Keratinocyte (primary cell): Measurements from ENCODE around the gene SFMBT1. TPM values are rescaled to one million over a fixed set of nuclear protein-coding genes. Genes with fewer than 3 reads are reported as not detected.

Source experiments
- DNase-seq: peaks from one replicate; pipeline ENCODE4 v3.0.0-alpha.2; 2011; ENCODE audit warnings: low read depth, missing footprints, low spot score
- FAIRE-seq: peaks from 2 replicates; lab custom pipeline; 2011; peaks lifted over from hg19 to GRCh38; lab: Jason Lieb, UNC
- H2AFZ ChIP-seq: 2 replicates; pipeline ENCODE4 v1.6.0; 2012; ENCODE audit warnings: low read length, control low read depth, inconsistent platforms; ENCODE audit not compliant: control insufficient read depth
- H3K27ac ChIP-seq: 2 replicates; pipeline ENCODE4 v1.5.1; 2011; ENCODE audit warnings: low read length; ENCODE audit not compliant: control insufficient read depth, insufficient read depth
- H3K27me3 ChIP-seq: 3 replicates; pipeline ENCODE4 v1.6.0; 2011; ENCODE audit warnings: low read length; ENCODE audit not compliant: control insufficient read depth, insufficient read depth; ENCODE audit errors: extremely low read depth
- H3K36me3 ChIP-seq, 2 experiments: 2 replicates in 1 of 2; 3 replicates in 1 of 2; pipeline ENCODE4 v1.5.1; 2011; ENCODE audit warnings: low read length in 2 of 2, mild to moderate bottlenecking in 1 of 2; ENCODE audit not compliant: control insufficient read depth in 2 of 2, insufficient read depth in 2 of 2; ENCODE audit errors: extremely low read depth in 1 of 2
- H3K4me1 ChIP-seq: 3 replicates; pipeline ENCODE4 v1.5.1; 2011; ENCODE audit warnings: low read length; ENCODE audit not compliant: control insufficient read depth, insufficient read depth; ENCODE audit errors: extremely low read depth
- H3K4me2 ChIP-seq: 3 replicates; pipeline ENCODE4 v1.6.0; 2011; ENCODE audit warnings: low read depth, low read length; ENCODE audit not compliant: control insufficient read depth, insufficient read depth; ENCODE audit errors: extremely low read depth
- H3K4me3 ChIP-seq, 3 experiments: fragments of 200-600 bp in 1 of 3; sonication (generic) in 1 of 3; 2 replicates in 2 of 3; 3 replicates in 1 of 3; pipeline ENCODE4 v1.5.1; 2011 to 2016; ENCODE audit warnings: low read length in 3 of 3, mild to moderate bottlenecking in 3 of 3, control low read depth in 2 of 3, inconsistent platforms in 1 of 3, low read depth in 1 of 3, mixed read lengths in 1 of 3, mixed run types in 1 of 3, moderate library complexity in 1 of 3; ENCODE audit not compliant: control insufficient read depth in 2 of 3, insufficient read depth in 2 of 3; ENCODE audit errors: extremely low read depth in 1 of 3
- H3K79me2 ChIP-seq: 2 replicates; pipeline ENCODE4 v1.6.0; 2012; ENCODE audit warnings: low read length; ENCODE audit not compliant: control insufficient read depth, insufficient read depth
- H3K9ac ChIP-seq: 3 replicates; pipeline ENCODE4 v1.6.0; 2011; ENCODE audit warnings: low read length; ENCODE audit not compliant: control insufficient read depth, insufficient read depth; ENCODE audit errors: extremely low read depth
- H3K9me1 ChIP-seq: 3 replicates; pipeline ENCODE4 v1.6.0; 2011; ENCODE audit warnings: low read length; ENCODE audit not compliant: control insufficient read depth, insufficient read depth; ENCODE audit errors: extremely low read depth
- H3K9me3 ChIP-seq: 2 replicates; pipeline ENCODE4 v1.5.1; 2012; ENCODE audit warnings: low read depth, low read length; ENCODE audit not compliant: control insufficient read depth
- H4K20me1 ChIP-seq: 3 replicates; pipeline ENCODE4 v1.6.0; 2011; ENCODE audit warnings: low read length; ENCODE audit not compliant: control insufficient read depth, insufficient read depth; ENCODE audit errors: extremely low read depth
- EZH2 ChIP-seq: IDR thresholded peaks from one replicate; pipeline ENCODE4 v1.6.1; 2012; ENCODE audit warnings: inconsistent platforms, mild to moderate bottlenecking, low read length, moderate library complexity
- dilution Hi-C: fragments of 300-500 bp; cut with MboI; formaldehyde crosslinking; loops from one replicate; pipeline ENCODE4 v1.7.0; 2020; ENCODE audit warnings: low sequenced_read_pairs; ENCODE audit not compliant: extremely low pct_ligation_motif_present
- polyA plus RNA-seq, 5 experiments: library from polyadenylated mRNA; depleted of rRNA in 3 of 5; stranded (reverse) in 3 of 5; stranded (forward) in 1 of 5; unstranded in 1 of 5; fragments of >200 nt; gene quantifications; 1 replicate in 1 of 5; 2 replicates in 3 of 5; 3 replicates in 1 of 5; pipeline versions ENCODE4 v1.2.1 to v1.2.3, GENCODE V29; 2011 to 2012; ENCODE audit warnings: missing spikeins in 2 of 5, low read depth in 1 of 5, low replicate concordance in 1 of 5
- TF ChIP-seq, protein P1 (sequence below), 3 experiments: IDR thresholded peaks in 1 of 3; conservative IDR thresholded peaks in 1 of 3; optimal IDR thresholded peaks in 1 of 3; 2 replicates in 2 of 3; 3 replicates in 1 of 3; pipeline versions ENCODE3 to v1.5.1; 2011; ENCODE audit warnings: low read length in 3 of 3, mild to moderate bottlenecking in 3 of 3, moderate library complexity in 2 of 3, control low read depth in 1 of 3, inconsistent platforms in 1 of 3; ENCODE audit not compliant: insufficient read depth in 2 of 3; ENCODE audit errors: extremely low read depth in 1 of 3

Gene SFMBT1
- polyA plus RNA-seq, 1 donor (not counting 4 experiments of a cell fraction or from before 2014, with no cell fraction given): 4.1 TPM

DNA sequence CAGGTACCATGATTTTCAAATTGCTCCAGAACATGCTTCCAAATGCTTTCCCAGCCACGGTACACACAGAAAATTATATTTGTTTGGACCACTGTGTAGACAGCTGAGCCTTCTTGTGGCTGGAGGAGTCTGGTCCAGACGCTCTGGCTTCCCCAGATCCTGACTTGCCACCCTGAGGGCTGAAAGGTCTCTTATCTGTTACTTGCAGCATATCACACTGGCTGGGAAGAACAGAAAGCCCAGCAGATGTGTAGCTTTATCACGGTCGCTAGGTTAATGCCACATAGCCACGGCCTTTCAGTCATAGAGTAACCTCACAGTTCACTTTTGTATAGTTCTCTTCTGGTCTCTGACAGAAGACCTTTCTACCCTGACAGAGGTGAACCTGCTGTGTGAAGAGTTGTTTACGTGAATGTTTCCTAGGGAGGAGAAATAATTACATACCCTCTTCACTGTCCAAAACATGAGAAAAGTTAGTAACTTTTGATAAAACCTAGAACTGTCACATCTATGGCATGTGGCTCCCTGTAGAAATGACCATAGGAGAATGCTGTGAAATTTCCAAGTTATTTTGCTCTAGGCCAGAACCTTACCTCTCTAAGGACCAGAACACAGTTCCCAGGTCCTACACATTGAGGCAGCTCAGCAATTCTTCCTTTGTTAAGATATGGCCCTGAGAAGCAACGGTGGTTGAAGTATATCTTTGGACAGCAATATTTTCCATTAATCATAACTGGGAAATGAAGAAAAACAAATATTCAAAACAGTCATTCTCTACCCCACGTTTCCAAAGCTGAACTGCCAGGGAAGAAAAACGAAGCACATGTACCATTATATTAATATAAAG lies 132.8 kb downstream of the SFMBT1 start:
- dilution Hi-C loops: no loop called here
- H3K4me2 ChIP-seq: no peak overlapping the region
- FAIRE-seq: no peak
- no peak for DNase-seq
- H3K36me3 ChIP-seq: peaks cover 0 to 2% of the 10 kb centered on the region in 2 experiments
- H3K4me1 ChIP-seq: no peaks in the 10 kb centered on the region
- H2AFZ ChIP-seq: no peak overlapping the region
- H3K4me3 ChIP-seq: no peak overlapping the region
- no peak overlapping the region for H3K9ac ChIP-seq
- H4K20me1 ChIP-seq: no peaks in the 10 kb centered on the region
- H3K9me1 ChIP-seq: no peaks in the 10 kb centered on the region
- H3K9me3 ChIP-seq: no peaks in the 10 kb centered on the region
- no peaks in the 10 kb centered on the region for H3K79me2 ChIP-seq
- H3K27ac ChIP-seq: no peak overlapping the region
- H3K27me3 ChIP-seq: no peaks in the 10 kb centered on the region
- no peak for TF ChIP-seq EZH2
- TF ChIP-seq, protein P1, sequence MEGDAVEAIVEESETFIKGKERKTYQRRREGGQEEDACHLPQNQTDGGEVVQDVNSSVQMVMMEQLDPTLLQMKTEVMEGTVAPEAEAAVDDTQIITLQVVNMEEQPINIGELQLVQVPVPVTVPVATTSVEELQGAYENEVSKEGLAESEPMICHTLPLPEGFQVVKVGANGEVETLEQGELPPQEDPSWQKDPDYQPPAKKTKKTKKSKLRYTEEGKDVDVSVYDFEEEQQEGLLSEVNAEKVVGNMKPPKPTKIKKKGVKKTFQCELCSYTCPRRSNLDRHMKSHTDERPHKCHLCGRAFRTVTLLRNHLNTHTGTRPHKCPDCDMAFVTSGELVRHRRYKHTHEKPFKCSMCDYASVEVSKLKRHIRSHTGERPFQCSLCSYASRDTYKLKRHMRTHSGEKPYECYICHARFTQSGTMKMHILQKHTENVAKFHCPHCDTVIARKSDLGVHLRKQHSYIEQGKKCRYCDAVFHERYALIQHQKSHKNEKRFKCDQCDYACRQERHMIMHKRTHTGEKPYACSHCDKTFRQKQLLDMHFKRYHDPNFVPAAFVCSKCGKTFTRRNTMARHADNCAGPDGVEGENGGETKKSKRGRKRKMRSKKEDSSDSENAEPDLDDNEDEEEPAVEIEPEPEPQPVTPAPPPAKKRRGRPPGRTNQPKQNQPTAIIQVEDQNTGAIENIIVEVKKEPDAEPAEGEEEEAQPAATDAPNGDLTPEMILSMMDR (optimal IDR thresholded peaks at IDR 0.05 in 1 of 3, IDR thresholded peaks at IDR 0.05 in 1 of 3, conservative IDR thresholded peaks at IDR 0.05 in 1 of 3; ENCODE audit: extremely low read depth in 1 of 3, insufficient read depth in 2 of 3, low read length in 3 of 3): no peak

DNA sequence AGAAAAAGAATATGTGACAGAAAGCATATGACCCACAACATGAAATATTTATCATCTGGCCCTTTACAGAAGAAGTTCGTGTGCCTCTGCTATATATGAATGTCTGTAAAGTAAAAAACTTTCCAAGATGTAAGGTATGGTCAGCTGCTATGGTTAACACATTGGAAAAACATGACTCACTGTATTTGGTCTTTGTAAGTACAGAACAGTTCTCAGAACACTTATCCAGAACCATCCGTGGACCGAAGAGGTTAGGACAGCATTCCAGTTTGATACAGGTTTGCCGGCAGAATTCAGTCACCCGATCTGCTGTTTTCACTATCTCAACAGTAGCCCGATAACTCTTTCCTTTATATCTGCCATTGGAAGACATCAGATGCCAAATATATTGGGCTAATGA lies 135.1 kb downstream of the SFMBT1 start:
- DNase-seq (no peak), FAIRE-seq (no peak)
- Histone ChIP-seq H3K9ac (no peak overlapping the region), H3K36me3 (peaks cover 0 to 2% of the 10 kb centered on the region in 2 experiments), H3K4me1 (no peaks in the 10 kb centered on the region), H3K9me3 (no peaks in the 10 kb centered on the region), H3K27ac (no peak overlapping the region), H3K4me3 (no peak overlapping the region), H3K4me2 (no peak overlapping the region), H4K20me1 (no peaks in the 10 kb centered on the region), H2AFZ (no peak overlapping the region), H3K27me3 (no peaks in the 10 kb centered on the region), H3K79me2 (no peaks in the 10 kb centered on the region), H3K9me1 (no peaks in the 10 kb centered on the region)
- dilution Hi-C loops: no loop called here
- TF ChIP-seq, protein P1 (optimal IDR thresholded peaks at IDR 0.05 in 1 of 3, IDR thresholded peaks at IDR 0.05 in 1 of 3, conservative IDR thresholded peaks at IDR 0.05 in 1 of 3; ENCODE audit: extremely low read depth in 1 of 3, insufficient read depth in 2 of 3, low read length in 3 of 3): no peak
- no peak for TF ChIP-seq EZH2
